ENCODE measurements around the gene NBEA. TPM values are rescaled to one million over a fixed set of nuclear protein-coding genes. Genes with fewer than 3 reads are reported as not detected.
A peak's percentile ranks its signal among the peaks of the same experiment; 100 is the strongest.

Gene NBEA
- total and polyA plus RNA-seq, 8 donors, result 1.6 to 36.0 (median 7.7) TPM

GRCh38 chr13:35534343-35534742 is 592.3 kb downstream of the NBEA start:
- H3K27ac ChIP-seq, result no peak overlapping the region
- H3K4me3 ChIP-seq, result no peak overlapping the region
- TF ChIP-seq CTCF (IDR thresholded peaks at IDR 0.05) (no peak), EP300 (IDR thresholded peaks at IDR 0.05) (no peak), POLR2A (IDR thresholded peaks at IDR 0.05) (no peak), POLR2AphosphoS5 (IDR thresholded peaks at IDR 0.05) (no peak)
- H3K36me3 ChIP-seq, result no peaks in the 10 kb centered on the region
- WGBS, 5 donors, result 31 to 52% (median 42%) methylated on average over 1 of the region's 1 CpG
- intact Hi-C loops (cut with DNase I; ENCODE audit: low total_unique reads), result no loop called here
- no peak for DNase-seq
- no peaks in the 10 kb centered on the region for H3K9me3 ChIP-seq
- H3K27me3 ChIP-seq, result no peaks in the 10 kb centered on the region
- no peaks in the 10 kb centered on the region for H3K4me1 ChIP-seq

- Histone ChIP-seq H3K4me3 (no peak overlapping the region), H3K27ac (no peak overlapping the region), H3K36me3 (no peaks in the 10 kb centered on the region), H3K9me3 (no peaks in the 10 kb centered on the region), H3K4me1 (peaks cover 0 to 8% (median 0%) of the 10 kb centered on the region in 4 donors), H3K27me3 (no peaks in the 10 kb centered on the region)
- no peak for TF ChIP-seq EP300 (IDR thresholded peaks at IDR 0.05)
- TF ChIP-seq POLR2A (IDR thresholded peaks at IDR 0.05), result no peak
- TF ChIP-seq CTCF (IDR thresholded peaks at IDR 0.05), result no peak
- TF ChIP-seq POLR2AphosphoS5 (IDR thresholded peaks at IDR 0.05), result no peak
- WGBS, 5 donors, result 65 to 88% (median 74%) methylated on average over 1 of the region's 1 CpG
- intact Hi-C loops (cut with DNase I; ENCODE audit: low total_unique reads), result no loop called here
- DNase-seq, result no peak
Measured at GRCh38 chr13:35548790-35549189, 606.7 kb downstream of the NBEA start.

GRCh38 chr13:35549481-35549880 is 607.4 kb downstream of the NBEA start:
- intact Hi-C loops (cut with DNase I; ENCODE audit: low total_unique reads), result no loop called here
- DNase-seq, result peak in 1 of 2 donors; percentile 17
- Histone ChIP-seq H3K27me3 (no peaks in the 10 kb centered on the region), H3K9me3 (no peaks in the 10 kb centered on the region), H3K27ac (no peak overlapping the region), H3K4me3 (no peak overlapping the region), H3K4me1 (peaks cover 0 to 8% (median 0%) of the 10 kb centered on the region in 4 donors), H3K36me3 (no peaks in the 10 kb centered on the region)
- no peak for TF ChIP-seq POLR2AphosphoS5 (IDR thresholded peaks at IDR 0.05)

- H3K27ac ChIP-seq, result no peak overlapping the region
- TF ChIP-seq EP300 (IDR thresholded peaks at IDR 0.05) (no peak), CTCF (IDR thresholded peaks at IDR 0.05) (no peak), POLR2A (IDR thresholded peaks at IDR 0.05) (no peak), POLR2AphosphoS5 (IDR thresholded peaks at IDR 0.05) (no peak)
- WGBS, 5 donors, result 58 to 68% (median 64%) methylated on average over 3 of the region's 3 CpGs
- no peaks in the 10 kb centered on the region for H3K27me3 ChIP-seq
- no peak for DNase-seq
- no peaks in the 10 kb centered on the region for H3K9me3 ChIP-seq
- H3K4me3 ChIP-seq, result no peak overlapping the region
- intact Hi-C loops (cut with DNase I; ENCODE audit: low total_unique reads), result no loop called here
- H3K36me3 ChIP-seq, result no peaks in the 10 kb centered on the region
- H3K4me1 ChIP-seq, result peaks cover 0 to 8% (median 0%) of the 10 kb centered on the region in 4 donors
Measured at GRCh38 chr13:35552172-35552844, 610.2 kb downstream of the NBEA start.

GRCh38 chr13:35554972-35555623 is 613.0 kb downstream of the NBEA start:
- intact Hi-C loops (cut with DNase I; ENCODE audit: low total_unique reads), result no loop called here
- TF ChIP-seq POLR2A (IDR thresholded peaks at IDR 0.05), result no peak
- TF ChIP-seq POLR2AphosphoS5 (IDR thresholded peaks at IDR 0.05), result no peak
- TF ChIP-seq CTCF (IDR thresholded peaks at IDR 0.05), result no peak
- no peak for TF ChIP-seq EP300 (IDR thresholded peaks at IDR 0.05)
- Histone ChIP-seq H3K4me1 (no peaks in the 10 kb centered on the region), H3K9me3 (no peaks in the 10 kb centered on the region), H3K27ac (no peak overlapping the region), H3K36me3 (no peaks in the 10 kb centered on the region), H3K4me3 (no peak overlapping the region), H3K27me3 (no peaks in the 10 kb centered on the region)
- DNase-seq, result no peak
- WGBS, 5 donors, result 81 to 89% (median 87%) methylated on average over 3 of the region's 3 CpGs

All from stomach (tissue), 9 donors.